Suprapubic skin (tissue), 4 donors: ENCODE results near the gene LEF1. TPM values are rescaled to one million over a fixed set of nuclear protein-coding genes. Genes with fewer than 3 reads are reported as not detected.

Experiments
- DNase-seq, 2 donors: peaks; one replicate each; pipeline ENCODE4 v3.0.0-alpha.2; 2019; ENCODE audit warnings: low spot score in 2 of 2
- H3K27ac ChIP-seq: fragments of 200-600 bp; sonication (generic); one replicate; pipeline ENCODE4 v1.5.1; 2019
- H3K27me3 ChIP-seq: fragments of 200-600 bp; sonication (generic); one replicate; pipeline ENCODE4 v1.5.1; 2019
- H3K36me3 ChIP-seq: fragments of 200-600 bp; sonication (generic); one replicate; pipeline ENCODE4 v1.5.1; 2019
- H3K4me1 ChIP-seq: fragments of 200-600 bp; sonication (generic); one replicate; pipeline ENCODE4 v1.5.1; 2019
- H3K4me3 ChIP-seq: fragments of 200-600 bp; sonication (generic); one replicate; pipeline ENCODE4 v1.5.1; 2019; ENCODE audit warnings: mild to moderate bottlenecking
- H3K9me3 ChIP-seq: fragments of 200-600 bp; sonication (generic); one replicate; pipeline ENCODE4 v1.5.1; 2019
- CTCF ChIP-seq, 2 donors: fragments of 200-600 bp in 1 of 2; fragments of 450-650 bp in 1 of 2; sonication (generic) in 1 of 2; IDR thresholded peaks; one replicate each; pipeline ENCODE4 v1.5.1; 2016 to 2019; ENCODE audit warnings: antibody characterized with exemption in 2 of 2, mild to moderate bottlenecking in 1 of 2, moderate library complexity in 1 of 2
- EP300 ChIP-seq: sonication (generic); formaldehyde crosslinking; IDR thresholded peaks from one replicate; pipeline ENCODE4 v1.6.1; 2017; ENCODE audit warnings: antibody characterized with exemption
- POLR2A ChIP-seq, 2 donors: fragments of 450-650 bp; IDR thresholded peaks; one replicate each; pipeline ENCODE4 v1.6.1; 2017; ENCODE audit warnings: antibody characterized with exemption in 2 of 2, mild to moderate bottlenecking in 2 of 2, moderate library complexity in 2 of 2
- POLR2AphosphoS5 ChIP-seq, 3 donors: sonication (generic); formaldehyde crosslinking; IDR thresholded peaks; one replicate each; pipeline ENCODE4 v1.6.1; 2017; ENCODE audit warnings: antibody characterized with exemption in 3 of 3
- WGBS: methylation state at CpG from one replicate; pipeline ENCODE4 v1.1.5; 2018; 5-methylcytosine and 5-hydroxymethylcytosine counted together
- total RNA-seq, 4 donors: library from RNA; depleted of rRNA; stranded (reverse); fragments of >200 nt; gene quantifications; one replicate each; pipeline ENCODE4 v1.1.0, GENCODE V29; 2016

LEF1 gene
- total RNA-seq, 4 donors from 2014 or later: 7.2 to 23.4 (median 14.5) TPM

DNA sequence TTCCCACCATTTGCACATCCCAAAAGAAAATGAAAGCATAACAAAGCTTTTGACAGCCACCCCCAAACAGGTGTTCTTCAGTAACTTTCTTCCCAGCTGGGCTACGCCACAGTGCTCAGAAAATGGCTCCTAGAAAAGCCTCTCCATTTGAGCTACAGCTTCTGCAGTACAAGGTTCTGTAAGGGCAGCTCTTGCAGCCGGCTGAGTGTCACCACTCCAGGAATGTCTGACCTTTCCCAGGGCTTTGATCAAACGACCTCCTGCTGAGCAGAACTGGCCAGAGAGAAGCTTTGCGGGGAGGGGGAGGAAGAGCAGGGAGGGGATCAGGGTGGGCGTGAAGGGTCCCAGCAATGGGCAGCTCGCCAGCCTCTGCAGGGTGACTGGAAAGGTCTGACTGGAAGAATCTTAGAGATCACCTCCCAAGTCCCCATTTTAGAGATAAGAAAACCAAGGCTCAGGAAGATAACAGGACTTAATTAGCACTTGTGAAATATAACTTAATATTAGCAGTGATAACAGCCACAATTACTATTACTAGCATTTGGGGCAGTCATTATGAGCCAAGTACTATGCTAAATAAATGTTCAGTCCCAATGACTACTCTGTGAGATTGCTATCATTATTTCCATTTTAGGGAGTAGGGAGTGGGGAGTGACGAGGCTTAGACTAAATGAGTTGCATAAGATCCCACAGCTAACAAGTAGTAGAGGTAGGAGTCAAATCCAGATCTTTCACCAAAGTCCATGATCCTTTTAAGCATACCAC lies 51.1 kb downstream of the LEF1 start:
- peaks cover 6% of the 10 kb centered on the region for H3K4me1 ChIP-seq
- H3K27ac ChIP-seq: no peak overlapping the region
- no peak overlapping the region for H3K4me3 ChIP-seq
- no peak for DNase-seq
- no peaks in the 10 kb centered on the region for H3K36me3 ChIP-seq
- no peaks in the 10 kb centered on the region for H3K9me3 ChIP-seq
- H3K27me3 ChIP-seq: no peaks in the 10 kb centered on the region
- 63% methylated on average over 7 of the region's 7 CpGs for WGBS
- TF ChIP-seq POLR2A (IDR thresholded peaks at IDR 0.05): no peak
- TF ChIP-seq CTCF (IDR thresholded peaks at IDR 0.05): no peak
- no peak for TF ChIP-seq POLR2AphosphoS5 (IDR thresholded peaks at IDR 0.05)
- no peak for TF ChIP-seq EP300

DNA sequence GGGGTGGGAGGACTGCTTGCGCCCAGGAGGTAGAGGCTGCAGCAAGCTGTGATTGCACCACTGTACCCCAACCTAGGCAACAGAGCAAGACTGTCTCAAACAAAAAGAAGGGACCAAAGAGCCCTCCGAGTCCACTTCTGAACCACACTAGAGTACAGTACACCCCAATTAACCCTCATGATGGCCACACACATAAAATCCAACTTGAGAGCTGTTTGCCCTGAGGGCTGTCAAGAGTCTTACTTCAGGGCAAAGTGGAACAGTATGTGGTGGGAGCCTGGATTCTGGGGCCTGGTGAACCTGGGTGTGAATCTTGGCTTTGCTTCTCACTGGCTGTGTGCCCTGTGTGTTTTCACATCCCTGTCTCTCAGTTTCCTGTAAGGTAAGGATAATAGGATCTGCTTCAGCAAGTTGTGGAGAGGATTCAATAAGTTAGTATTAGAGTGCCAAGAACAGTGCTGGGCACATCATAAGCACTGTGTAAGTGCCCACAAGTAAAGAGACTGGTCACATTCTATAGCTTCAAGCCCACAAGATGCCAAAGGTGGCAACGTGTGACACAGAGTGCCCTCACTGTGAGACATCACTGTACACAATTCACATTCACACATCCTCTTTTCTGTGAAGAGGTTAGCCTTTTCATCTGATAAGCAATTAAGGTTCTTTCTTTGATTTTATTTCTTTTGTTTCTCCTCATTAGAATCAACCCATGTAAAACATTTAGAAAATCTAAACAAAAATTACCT lies 52.1 kb downstream of the LEF1 start:
- DNase-seq: no peak
- H3K4me3 ChIP-seq: no peak overlapping the region
- H3K36me3 ChIP-seq: no peaks in the 10 kb centered on the region
- no peak overlapping the region for H3K27ac ChIP-seq
- peaks cover 6% of the 10 kb centered on the region for H3K4me1 ChIP-seq
- no peaks in the 10 kb centered on the region for H3K9me3 ChIP-seq
- H3K27me3 ChIP-seq: no peaks in the 10 kb centered on the region
- 76% methylated on average over 3 of the region's 3 CpGs for WGBS
- TF ChIP-seq POLR2AphosphoS5 (IDR thresholded peaks at IDR 0.05): no peak
- no peak for TF ChIP-seq CTCF (IDR thresholded peaks at IDR 0.05)
- no peak for TF ChIP-seq EP300
- no peak for TF ChIP-seq POLR2A (IDR thresholded peaks at IDR 0.05)

GRCh38 chr4:108115168-108115526 lies 53.6 kb downstream of the LEF1 start:
- Histone ChIP-seq H3K4me1 (peaks cover 6% of the 10 kb centered on the region), H3K36me3 (no peaks in the 10 kb centered on the region), H3K27me3 (no peaks in the 10 kb centered on the region), H3K4me3 (no peak overlapping the region), H3K9me3 (no peaks in the 10 kb centered on the region), H3K27ac (no peak overlapping the region)
- TF ChIP-seq CTCF (IDR thresholded peaks at IDR 0.05) (no peak), POLR2AphosphoS5 (IDR thresholded peaks at IDR 0.05) (no peak), POLR2A (IDR thresholded peaks at IDR 0.05) (no peak), EP300 (no peak)
- DNase-seq: no peak
- 96% methylated on average over 2 of the region's 2 CpGs for whole genome bisulfite sequencing

DNA sequence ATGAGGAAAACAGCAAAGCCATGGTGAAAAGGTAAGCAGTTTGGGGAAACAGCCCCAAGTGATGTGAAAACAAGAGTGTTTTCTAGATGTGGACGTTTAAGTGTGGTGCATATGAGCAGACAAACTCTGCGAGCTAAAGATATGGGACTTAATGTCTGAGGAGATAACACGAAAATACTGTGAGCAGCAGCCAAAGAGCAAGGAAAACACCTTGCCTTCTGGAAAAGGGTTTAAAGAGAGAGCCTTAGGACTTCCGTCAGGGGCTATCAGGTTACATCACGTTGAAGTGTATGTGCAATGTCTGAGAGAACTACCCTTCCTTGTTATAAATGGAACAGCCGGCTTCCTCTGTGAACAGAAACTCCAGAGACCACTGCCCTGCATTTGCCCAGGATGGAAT lies 54.2 kb downstream of the LEF1 start:
- WGBS: 66% methylated on average over 6 of the region's 6 CpGs
- no peak overlapping the region for H3K27ac ChIP-seq
- no peak overlapping the region for H3K4me3 ChIP-seq
- H3K4me1 ChIP-seq: peaks cover 6% of the 10 kb centered on the region
- no peaks in the 10 kb centered on the region for H3K27me3 ChIP-seq
- TF ChIP-seq POLR2AphosphoS5 (IDR thresholded peaks at IDR 0.05): no peak
- no peak for TF ChIP-seq POLR2A (IDR thresholded peaks at IDR 0.05)
- no peak for TF ChIP-seq CTCF (IDR thresholded peaks at IDR 0.05)
- no peak for TF ChIP-seq EP300
- no peaks in the 10 kb centered on the region for H3K36me3 ChIP-seq
- no peaks in the 10 kb centered on the region for H3K9me3 ChIP-seq
- DNase-seq: no peak

GRCh38 chr4:108113229-108113628 lies 55.5 kb downstream of the LEF1 start:
- peaks cover 6% of the 10 kb centered on the region for H3K4me1 ChIP-seq
- H3K36me3 ChIP-seq: no peaks in the 10 kb centered on the region
- H3K9me3 ChIP-seq: no peaks in the 10 kb centered on the region
- no peak overlapping the region for H3K27ac ChIP-seq
- H3K4me3 ChIP-seq: no peak overlapping the region
- WGBS: 24% methylated on average over 5 of the region's 5 CpGs
- H3K27me3 ChIP-seq: no peaks in the 10 kb centered on the region
- DNase-seq: no peak
- TF ChIP-seq POLR2AphosphoS5 (IDR thresholded peaks at IDR 0.05) (no peak), EP300 (no peak), CTCF (IDR thresholded peaks at IDR 0.05) (no peak), POLR2A (IDR thresholded peaks at IDR 0.05) (no peak)
